ENCODE measurements around the gene OR51F2. TPM values are rescaled to one million over a fixed set of nuclear protein-coding genes. Genes with fewer than 3 reads are reported as not detected.

Gene OR51F2
- total and polyA plus RNA-seq, 9 of the 15 experiments (the other 6 are each of a cell fraction or from before 2014, with no cell fraction given): not detected

GRCh38 chr11:4798427-4799183, 22.5 kb upstream of the OR51F2 start:
- ChIA-PET POLR2A (no interaction called here), CTCF (ENCODE audit: low intra/inter-chr PET ratio) (no interaction called here)
- Histone ChIP-seq H3K9me1 (ENCODE audit: control insufficient read depth, insufficient read depth, low read length) (no peaks in the 10 kb centered on the region), H3K27me3 (ENCODE audit: control insufficient read depth in 2 of 2, insufficient read depth in 2 of 2, low read length in 2 of 2) (peaks cover 0 to 4% of the 10 kb centered on the region in 2 experiments; a peak in 3 of 5 replicates), H3K36me3 (ENCODE audit: control insufficient read depth, insufficient read depth, low read length) (no peaks in the 10 kb centered on the region), H4K20me1 (replicated peaks; ENCODE audit: control insufficient read depth, insufficient read depth, low read length) (no peaks in the 10 kb centered on the region; the same call in 1 of the 2 replicates), H3K4me3 (no peak overlapping the region), H3K27ac (ENCODE audit: extremely low read depth, low read depth, low read length) (no peak overlapping the region), H3K79me2 (ENCODE audit: control insufficient read depth, insufficient read depth, low read length) (no peaks in the 10 kb centered on the region), H3K4me1 (replicated peaks in 1 of 2; ENCODE audit: control insufficient read depth in 2 of 2, insufficient read depth in 2 of 2, low read length in 2 of 2) (no peaks in the 10 kb centered on the region), H3K9ac (ENCODE audit: insufficient read depth in 1 of 2, low read depth in 2 of 2, low read length in 2 of 2) (no peak overlapping the region), H3K4me2 (ENCODE audit: insufficient read depth, low read length) (no peak overlapping the region), H3K9me3 (replicated peaks; ENCODE audit: control insufficient read depth, insufficient read depth, low read depth, low read length) (no peaks in the 10 kb centered on the region), H2AFZ (ENCODE audit: low read depth, low read length) (no peak overlapping the region)
- no TSS peak for BruUV-seq (replicated peaks)
- 2% methylated on average over 6 of the region's 6 CpGs for WGBS (ENCODE audit: insufficient coverage, low coverage, missing lambda C conversion rate)
- in situ Hi-C loops (cut with MboI) (no loop called here), intact Hi-C loops (cut with micrococcal nuclease) (no loop called here)
- DNase-seq (ENCODE audit: extremely low read depth in 1 of 4, low spot score in 3 of 4): no peak
- FAIRE-seq: no peak
- TF ChIP-seq ZNF445 (CRISPR knock-in tag; IDR thresholded peaks at IDR 0.05; ENCODE audit: low read depth) (no peak), RAD21 (CRISPR knock-in tag; conservative IDR thresholded peaks at IDR 0.05 in 1 of 2, IDR thresholded peaks at IDR 0.05 in 1 of 2) (no peak), CEBPG (CRISPR knock-in tag; IDR thresholded peaks at IDR 0.05) (no peak), CEBPG (tag; conservative IDR thresholded peaks at IDR 0.05 in 1 of 2, IDR thresholded peaks at IDR 0.05 in 1 of 2) (no peak), TEAD2 (tag; IDR thresholded peaks at IDR 0.05) (no peak), TFE3 (CRISPR knock-in tag; IDR thresholded peaks at IDR 0.05) (no peak), KAT8 (IDR thresholded peaks at IDR 0.05; ENCODE audit: low read depth) (no peak), FOXA1 (IDR thresholded peaks at IDR 0.05; ENCODE audit: borderline replicate concordance) (no peak), TEAD4 (IDR thresholded peaks at IDR 0.05; ENCODE audit: low read length) (no peak), TEAD4 (CRISPR knock-in tag; IDR thresholded peaks at IDR 0.05; ENCODE audit: borderline replicate concordance) (no peak), GMEB1 (CRISPR knock-in tag; IDR thresholded peaks at IDR 0.05) (no peak), ZNF212 (CRISPR knock-in tag; IDR thresholded peaks at IDR 0.05) (no peak), HIVEP1 (CRISPR knock-in tag; IDR thresholded peaks at IDR 0.05) (no peak), ZNF584 (CRISPR knock-in tag; IDR thresholded peaks at IDR 0.05; ENCODE audit: low read depth) (no peak), SREBF2 (CRISPR knock-in tag; IDR thresholded peaks at IDR 0.05) (no peak), MYC (IDR thresholded peaks at IDR 0.05; ENCODE audit: low read depth, low read length) (no peak), MYC (CRISPR knock-in tag; IDR thresholded peaks at IDR 0.05; ENCODE audit: borderline replicate concordance, low read depth) (no peak), CTBP1 (IDR thresholded peaks at IDR 0.05; ENCODE audit: borderline replicate concordance) (no peak), L3MBTL2 (IDR thresholded peaks at IDR 0.05) (no peak), PURB (CRISPR knock-in tag; IDR thresholded peaks at IDR 0.05; ENCODE audit: low read depth) (no peak), ZNF224 (CRISPR knock-in tag; IDR thresholded peaks at IDR 0.05) (no peak)
- no peak for ATAC-seq

Data from K562 (cell line).